Measurements from ENCODE around the gene YWHAQ. TPM values are rescaled to one million over a fixed set of nuclear protein-coding genes. Genes with fewer than 3 reads are reported as not detected.

YWHAQ gene
- total and polyA plus RNA-seq, 9 of the 15 experiments (the other 6 are each of a cell fraction or from before 2014, with no cell fraction given): 63.1 to 359 (median 203) TPM

GRCh38 chr2:9638532-9638931 lies 7.7 kb upstream of the YWHAQ start:
- intact Hi-C loops (cut with micrococcal nuclease): loop anchor here (5.0 to 10.0 kb wide), 2 partner anchors 49 to 126 kb away; no protein-coding TSS in a partner anchor
- no peaks in the 10 kb centered on the region for H4K20me1 ChIP-seq (replicated peaks; ENCODE audit: control insufficient read depth, insufficient read depth, low read length)
- no TSS peak for BruUV-seq (replicated peaks)
- ChIA-PET POLR2A (interaction anchor here (0.5 to 3.7 kb wide), 6 partner anchors 7 to 66 kb away, joined by 3 to 17 read pairs (median 4); partner anchors contain the start of gene YWHAQ), CTCF (ENCODE audit: low intra/inter-chr PET ratio) (no interaction called here)
- FAIRE-seq (peak; percentile 87), DNase-seq (ENCODE audit: extremely low read depth in 1 of 4, low spot score in 3 of 4) (peak; percentile 58 to 91 (median 74)), ATAC-seq (peak; percentile 94)
- no peak overlapping the region for H3K4me3 ChIP-seq
- H3K9me1 ChIP-seq (ENCODE audit: control insufficient read depth, insufficient read depth, low read length): no peaks in the 10 kb centered on the region
- H2AFZ ChIP-seq (ENCODE audit: low read depth, low read length): no peak overlapping the region
- 10% methylated on average over 3 of the region's 4 CpGs for WGBS (ENCODE audit: insufficient coverage, low coverage, missing lambda C conversion rate)
- peak overlapping the region; percentile 52 for H3K4me2 ChIP-seq (ENCODE audit: insufficient read depth, low read length)
- no peak overlapping the region; the same call in 2 of the 3 replicates for H3K27ac ChIP-seq (ENCODE audit: extremely low read depth, low read depth, low read length)
- peak overlapping the region in 1 of 2 experiments; percentile 67; a peak in 1 of 4 replicates for H3K9ac ChIP-seq (ENCODE audit: insufficient read depth in 1 of 2, low read depth in 2 of 2, low read length in 2 of 2)
- no peaks in the 10 kb centered on the region for H3K9me3 ChIP-seq (replicated peaks; ENCODE audit: control insufficient read depth, insufficient read depth, low read depth, low read length)
- peaks cover 33 to 43% of the 10 kb centered on the region in 2 experiments; a peak in 4 of 5 replicates for H3K4me1 ChIP-seq (replicated peaks in 1 of 2; ENCODE audit: control insufficient read depth in 2 of 2, insufficient read depth in 2 of 2, low read length in 2 of 2)
- no peaks in the 10 kb centered on the region for H3K79me2 ChIP-seq (ENCODE audit: control insufficient read depth, insufficient read depth, low read length)
- H3K36me3 ChIP-seq (ENCODE audit: control insufficient read depth, insufficient read depth, low read length): no peaks in the 10 kb centered on the region
- H3K27me3 ChIP-seq (ENCODE audit: control insufficient read depth in 2 of 2, insufficient read depth in 2 of 2, low read length in 2 of 2): peaks cover 0 to 9% of the 10 kb centered on the region in 2 experiments; a peak in 2 of 5 replicates
- in situ Hi-C loops (cut with MboI): no loop called here
- TF ChIP-seq ARNT (IDR thresholded peaks at IDR 0.05) (no peak), SMARCA4 (IDR thresholded peaks at IDR 0.05) (peak; percentile 78), MAFK (IDR thresholded peaks at IDR 0.05; ENCODE audit: low read length) (peak; percentile 58; the same call in 1 of the 2 replicates), MBD2 (IDR thresholded peaks at IDR 0.05; ENCODE audit: borderline replicate concordance, low read depth) (no peak), SMAD4 (CRISPR knock-in tag; conservative IDR thresholded peaks at IDR 0.05) (0 out of 2 replicates have a peak, but pooled peaks have one; percentile 16), HMGN3 (IDR thresholded peaks at IDR 0.05; ENCODE audit: borderline replicate concordance, extremely low read depth, insufficient read length, low read depth, low read length) (peak; percentile 47), DACH1 (IDR thresholded peaks at IDR 0.05; ENCODE audit: partially characterized antibody) (peak; percentile 88), ZNF766 (CRISPR knock-in tag; conservative IDR thresholded peaks at IDR 0.05) (peak; percentile 95), ZFPM2 (CRISPR knock-in tag; IDR thresholded peaks at IDR 0.05) (no peak), NFE2L1 (tag; IDR thresholded peaks at IDR 0.05; ENCODE audit: borderline replicate concordance, low read depth) (no peak), SAFB (IDR thresholded peaks at IDR 0.05; ENCODE audit: borderline replicate concordance, low read depth, low read length) (no peak)
- TF ChIP-seq, protein P1, sequence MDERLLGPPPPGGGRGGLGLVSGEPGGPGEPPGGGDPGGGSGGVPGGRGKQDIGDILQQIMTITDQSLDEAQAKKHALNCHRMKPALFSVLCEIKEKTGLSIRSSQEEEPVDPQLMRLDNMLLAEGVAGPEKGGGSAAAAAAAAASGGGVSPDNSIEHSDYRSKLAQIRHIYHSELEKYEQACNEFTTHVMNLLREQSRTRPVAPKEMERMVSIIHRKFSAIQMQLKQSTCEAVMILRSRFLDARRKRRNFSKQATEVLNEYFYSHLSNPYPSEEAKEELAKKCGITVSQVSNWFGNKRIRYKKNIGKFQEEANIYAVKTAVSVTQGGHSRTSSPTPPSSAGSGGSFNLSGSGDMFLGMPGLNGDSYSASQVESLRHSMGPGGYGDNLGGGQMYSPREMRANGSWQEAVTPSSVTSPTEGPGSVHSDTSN (CRISPR knock-in tag; IDR thresholded peaks at IDR 0.05; ENCODE audit: low read depth): no peak
- TF ChIP-seq, protein P1 (tag; conservative IDR thresholded peaks at IDR 0.05; ENCODE audit: low read depth): peak; percentile 73; the same call in 1 of the 2 replicates
- TF ChIP-seq, protein P2, sequence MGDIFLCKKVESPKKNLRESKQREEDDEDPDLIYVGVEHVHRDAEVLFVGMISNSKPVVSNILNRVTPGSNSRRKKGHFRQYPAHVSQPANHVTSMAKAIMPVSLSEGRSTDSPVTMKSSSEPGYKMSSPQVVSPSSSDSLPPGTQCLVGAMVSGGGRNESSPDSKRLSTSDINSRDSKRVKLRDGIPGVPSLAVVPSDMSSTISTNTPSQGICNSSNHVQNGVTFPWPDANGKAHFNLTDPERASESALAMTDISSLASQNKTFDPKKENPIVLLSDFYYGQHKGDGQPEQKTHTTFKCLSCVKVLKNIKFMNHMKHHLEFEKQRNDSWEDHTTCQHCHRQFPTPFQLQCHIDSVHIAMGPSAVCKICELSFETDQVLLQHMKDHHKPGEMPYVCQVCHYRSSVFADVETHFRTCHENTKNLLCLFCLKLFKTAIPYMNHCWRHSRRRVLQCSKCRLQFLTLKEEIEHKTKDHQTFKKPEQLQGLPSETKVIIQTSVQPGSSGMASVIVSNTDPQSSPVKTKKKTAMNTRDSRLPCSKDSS (IDR thresholded peaks at IDR 0.05; ENCODE audit: low read depth, partially characterized antibody): no peak
- TF ChIP-seq, protein P3, sequence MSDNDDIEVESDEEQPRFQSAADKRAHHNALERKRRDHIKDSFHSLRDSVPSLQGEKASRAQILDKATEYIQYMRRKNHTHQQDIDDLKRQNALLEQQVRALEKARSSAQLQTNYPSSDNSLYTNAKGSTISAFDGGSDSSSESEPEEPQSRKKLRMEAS (CRISPR knock-in tag; IDR thresholded peaks at IDR 0.05): no peak

All from K562 (cell line).